Measurements from ENCODE around the gene HNF1B. TPM values are rescaled to one million over a fixed set of nuclear protein-coding genes. Genes with fewer than 3 reads are reported as not detected.

The HNF1B gene
- total RNA-seq, 1 experiment from 2014 or later, result 2.0 TPM

- ChIA-PET POLR2A (ENCODE audit: unreplicated experiment) (no interaction called here), CTCF (no interaction called here)
- Histone ChIP-seq H3K79me2 (ENCODE audit: low read length) (no peaks in the 10 kb centered on the region), H3K27ac (ENCODE audit: low read length) (no peak overlapping the region), H2AFZ (ENCODE audit: low read length) (no peak overlapping the region), H3K9me3 (ENCODE audit: low read length) (no peaks in the 10 kb centered on the region), H3K4me2 (ENCODE audit: low read length) (no peak overlapping the region), H3K9me2 (replicated peaks; ENCODE audit: low read length) (no peaks in the 10 kb centered on the region), H3K9ac (ENCODE audit: low read length) (no peak overlapping the region), H3K27me3 (ENCODE audit: low read length) (no peaks in the 10 kb centered on the region), H3K4me3 (ENCODE audit: low read length) (no peak overlapping the region), H4K20me1 (ENCODE audit: low read length) (no peaks in the 10 kb centered on the region), H3K36me3 (ENCODE audit: low read depth, low read length) (no peaks in the 10 kb centered on the region), H3K4me1 (ENCODE audit: insufficient read depth, low read length) (no peaks in the 10 kb centered on the region), H3F3A (ENCODE audit: low read length, unreplicated experiment) (no peaks in the 10 kb centered on the region)
- ATAC-seq (peak; percentile 53), DNase-seq (peak; percentile 30)
- intact Hi-C loops (cut with micrococcal nuclease), result no loop called here
- TF ChIP-seq EZH2phosphoT487 (IDR thresholded peaks at IDR 0.05; ENCODE audit: borderline replicate concordance, low read length), result no peak
- TF ChIP-seq CTCF (conservative IDR thresholded peaks at IDR 0.05; ENCODE audit: low read depth, low read length), result no peak
- no peak for TF ChIP-seq EZH2 (IDR thresholded peaks at IDR 0.05; ENCODE audit: low read length, unreplicated experiment)
- no TSS peak for BruUV-seq (replicated peaks)
Measured at GRCh38 chr17:37779554-37779953, 34.7 kb upstream of the HNF1B start.

GRCh38 chr17:37774504-37774903, 29.6 kb upstream of the HNF1B start:
- no peaks in the 10 kb centered on the region for H3K36me3 ChIP-seq (ENCODE audit: low read depth, low read length)
- no peaks in the 10 kb centered on the region for H3K27me3 ChIP-seq (ENCODE audit: low read length)
- H4K20me1 ChIP-seq (ENCODE audit: low read length), result no peaks in the 10 kb centered on the region
- no peak overlapping the region for H2AFZ ChIP-seq (ENCODE audit: low read length)
- TF ChIP-seq CTCF (conservative IDR thresholded peaks at IDR 0.05; ENCODE audit: low read depth, low read length) (no peak), EZH2phosphoT487 (IDR thresholded peaks at IDR 0.05; ENCODE audit: borderline replicate concordance, low read length) (no peak), EZH2 (IDR thresholded peaks at IDR 0.05; ENCODE audit: low read length, unreplicated experiment) (no peak)
- DNase-seq (no peak), ATAC-seq (no peak)
- no TSS peak for BruUV-seq (replicated peaks)
- H3K9me3 ChIP-seq (ENCODE audit: low read length), result no peaks in the 10 kb centered on the region
- no peak overlapping the region for H3K4me2 ChIP-seq (ENCODE audit: low read length)
- intact Hi-C loops (cut with micrococcal nuclease), result loop anchor here (5.0 kb wide), 1 partner anchor 57 kb away; no protein-coding TSS in a partner anchor
- no peaks in the 10 kb centered on the region for H3K79me2 ChIP-seq (ENCODE audit: low read length)
- ChIA-PET POLR2A (ENCODE audit: unreplicated experiment) (no interaction called here), CTCF (no interaction called here)
- H3K4me3 ChIP-seq (ENCODE audit: low read length), result no peak overlapping the region
- H3K9ac ChIP-seq (ENCODE audit: low read length), result no peak overlapping the region
- H3K27ac ChIP-seq (ENCODE audit: low read length), result no peak overlapping the region
- no peaks in the 10 kb centered on the region for H3K4me1 ChIP-seq (ENCODE audit: insufficient read depth, low read length)
- H3K9me2 ChIP-seq (replicated peaks; ENCODE audit: low read length), result no peaks in the 10 kb centered on the region
- H3F3A ChIP-seq (ENCODE audit: low read length, unreplicated experiment), result no peaks in the 10 kb centered on the region

- ChIA-PET POLR2A (ENCODE audit: unreplicated experiment) (no interaction called here), CTCF (no interaction called here)
- H3K36me3 ChIP-seq (ENCODE audit: low read depth, low read length), result no peaks in the 10 kb centered on the region
- no peaks in the 10 kb centered on the region for H3K79me2 ChIP-seq (ENCODE audit: low read length)
- BruUV-seq (replicated peaks), result no TSS peak
- no peaks in the 10 kb centered on the region for H3K9me3 ChIP-seq (ENCODE audit: low read length)
- no peaks in the 10 kb centered on the region for H3K9me2 ChIP-seq (replicated peaks; ENCODE audit: low read length)
- no peak overlapping the region for H3K4me2 ChIP-seq (ENCODE audit: low read length)
- H3K9ac ChIP-seq (ENCODE audit: low read length), result no peak overlapping the region
- no peaks in the 10 kb centered on the region for H3F3A ChIP-seq (ENCODE audit: low read length, unreplicated experiment)
- no peaks in the 10 kb centered on the region for H3K27me3 ChIP-seq (ENCODE audit: low read length)
- ATAC-seq (no peak), DNase-seq (no peak)
- H3K4me1 ChIP-seq (ENCODE audit: insufficient read depth, low read length), result no peaks in the 10 kb centered on the region
- no peak for TF ChIP-seq EZH2phosphoT487 (IDR thresholded peaks at IDR 0.05; ENCODE audit: borderline replicate concordance, low read length)
- no peak for TF ChIP-seq CTCF (conservative IDR thresholded peaks at IDR 0.05; ENCODE audit: low read depth, low read length)
- TF ChIP-seq EZH2 (IDR thresholded peaks at IDR 0.05; ENCODE audit: low read length, unreplicated experiment), result no peak
- intact Hi-C loops (cut with micrococcal nuclease), result loop anchor here (5.0 kb wide), 1 partner anchor 56 kb away; no protein-coding TSS in a partner anchor
- no peaks in the 10 kb centered on the region for H4K20me1 ChIP-seq (ENCODE audit: low read length)
- H2AFZ ChIP-seq (ENCODE audit: low read length), result no peak overlapping the region
- H3K4me3 ChIP-seq (ENCODE audit: low read length), result no peak overlapping the region
- no peak overlapping the region for H3K27ac ChIP-seq (ENCODE audit: low read length)
Measured at GRCh38 chr17:37772982-37773381, 28.1 kb upstream of the HNF1B start.

Data from PC-3 (cell line).